Suprapubic skin (tissue), 4 donors: ENCODE data around the gene CADPS. TPM values are rescaled to one million over a fixed set of nuclear protein-coding genes. Genes with fewer than 3 reads are reported as not detected.

ENCODE experiments used
- DNase-seq, 2 donors: peaks; one replicate each; pipeline ENCODE4 v3.0.0-alpha.2; 2019; ENCODE audit warnings: low spot score in 2 of 2
- H3K27ac ChIP-seq: fragments of 200-600 bp; sonication (generic); one replicate; pipeline ENCODE4 v1.5.1; 2019
- H3K27me3 ChIP-seq: fragments of 200-600 bp; sonication (generic); one replicate; pipeline ENCODE4 v1.5.1; 2019
- H3K36me3 ChIP-seq: fragments of 200-600 bp; sonication (generic); one replicate; pipeline ENCODE4 v1.5.1; 2019
- H3K4me1 ChIP-seq: fragments of 200-600 bp; sonication (generic); one replicate; pipeline ENCODE4 v1.5.1; 2019
- H3K4me3 ChIP-seq: fragments of 200-600 bp; sonication (generic); one replicate; pipeline ENCODE4 v1.5.1; 2019; ENCODE audit warnings: mild to moderate bottlenecking
- H3K9me3 ChIP-seq: fragments of 200-600 bp; sonication (generic); one replicate; pipeline ENCODE4 v1.5.1; 2019
- CTCF ChIP-seq, 2 donors: fragments of 200-600 bp in 1 of 2; fragments of 450-650 bp in 1 of 2; sonication (generic) in 1 of 2; IDR thresholded peaks; one replicate each; pipeline ENCODE4 v1.5.1; 2016 to 2019; ENCODE audit warnings: antibody characterized with exemption in 2 of 2, mild to moderate bottlenecking in 1 of 2, moderate library complexity in 1 of 2
- EP300 ChIP-seq: sonication (generic); formaldehyde crosslinking; IDR thresholded peaks from one replicate; pipeline ENCODE4 v1.6.1; 2017; ENCODE audit warnings: antibody characterized with exemption
- POLR2A ChIP-seq, 2 donors: fragments of 450-650 bp; IDR thresholded peaks; one replicate each; pipeline ENCODE4 v1.6.1; 2017; ENCODE audit warnings: antibody characterized with exemption in 2 of 2, mild to moderate bottlenecking in 2 of 2, moderate library complexity in 2 of 2
- POLR2AphosphoS5 ChIP-seq, 3 donors: sonication (generic); formaldehyde crosslinking; IDR thresholded peaks; one replicate each; pipeline ENCODE4 v1.6.1; 2017; ENCODE audit warnings: antibody characterized with exemption in 3 of 3
- WGBS: methylation state at CpG from one replicate; pipeline ENCODE4 v1.1.5; 2018; 5-methylcytosine and 5-hydroxymethylcytosine counted together
- total RNA-seq, 4 donors: library from RNA; depleted of rRNA; stranded (reverse); fragments of >200 nt; gene quantifications; one replicate each; pipeline ENCODE4 v1.1.0, GENCODE V29; 2016

The CADPS gene
- total RNA-seq, 4 donors from 2014 or later: 0.57 to 3.8 (median 3.0) TPM

- Histone ChIP-seq H3K9me3 (no peaks in the 10 kb centered on the region), H3K4me3 (no peak overlapping the region), H3K36me3 (no peaks in the 10 kb centered on the region), H3K27ac (no peak overlapping the region), H3K4me1 (no peaks in the 10 kb centered on the region), H3K27me3 (no peaks in the 10 kb centered on the region)
- TF ChIP-seq POLR2AphosphoS5 (IDR thresholded peaks at IDR 0.05) (no peak), EP300 (no peak), CTCF (IDR thresholded peaks at IDR 0.05) (no peak), POLR2A (IDR thresholded peaks at IDR 0.05) (no peak)
- no peak for DNase-seq
- WGBS: 91% methylated on average over 2 of the region's 2 CpGs
Observed at GRCh38 chr3:62631488-62631887, 243.7 kb downstream of the CADPS start.

- no peaks in the 10 kb centered on the region for H3K36me3 ChIP-seq
- H3K27me3 ChIP-seq: no peaks in the 10 kb centered on the region
- H3K27ac ChIP-seq: no peak overlapping the region
- H3K9me3 ChIP-seq: no peaks in the 10 kb centered on the region
- no peak for DNase-seq
- H3K4me3 ChIP-seq: no peak overlapping the region
- no peaks in the 10 kb centered on the region for H3K4me1 ChIP-seq
- TF ChIP-seq POLR2A (IDR thresholded peaks at IDR 0.05) (no peak), POLR2AphosphoS5 (IDR thresholded peaks at IDR 0.05) (no peak), EP300 (no peak), CTCF (IDR thresholded peaks at IDR 0.05) (no peak)
Observed at GRCh38 chr3:62630664-62631063, 244.6 kb downstream of the CADPS start.

GRCh38 chr3:62625268-62625667, 249.9 kb downstream of the CADPS start:
- no peaks in the 10 kb centered on the region for H3K9me3 ChIP-seq
- TF ChIP-seq EP300: no peak
- TF ChIP-seq POLR2A (IDR thresholded peaks at IDR 0.05): no peak
- no peak for TF ChIP-seq CTCF (IDR thresholded peaks at IDR 0.05)
- no peak for TF ChIP-seq POLR2AphosphoS5 (IDR thresholded peaks at IDR 0.05)
- no peaks in the 10 kb centered on the region for H3K27me3 ChIP-seq
- no peak overlapping the region for H3K27ac ChIP-seq
- H3K4me3 ChIP-seq: no peak overlapping the region
- no peaks in the 10 kb centered on the region for H3K4me1 ChIP-seq
- 37% methylated on average over 6 of the region's 6 CpGs for WGBS
- DNase-seq: no peak
- H3K36me3 ChIP-seq: no peaks in the 10 kb centered on the region

GRCh38 chr3:62624185-62624584, 251.0 kb downstream of the CADPS start:
- H3K4me3 ChIP-seq: no peak overlapping the region
- no peaks in the 10 kb centered on the region for H3K27me3 ChIP-seq
- no peak for DNase-seq
- TF ChIP-seq EP300 (no peak), POLR2A (IDR thresholded peaks at IDR 0.05) (no peak), POLR2AphosphoS5 (IDR thresholded peaks at IDR 0.05) (no peak), CTCF (IDR thresholded peaks at IDR 0.05) (no peak)
- H3K4me1 ChIP-seq: no peaks in the 10 kb centered on the region
- no peaks in the 10 kb centered on the region for H3K9me3 ChIP-seq
- no peaks in the 10 kb centered on the region for H3K36me3 ChIP-seq
- no peak overlapping the region for H3K27ac ChIP-seq

- H3K27ac ChIP-seq: no peak overlapping the region
- WGBS: 49% methylated on average over 5 of the region's 5 CpGs
- TF ChIP-seq POLR2A (IDR thresholded peaks at IDR 0.05): no peak
- no peak for TF ChIP-seq EP300
- TF ChIP-seq CTCF (IDR thresholded peaks at IDR 0.05): peak; percentile 32 to 44
- no peak for TF ChIP-seq POLR2AphosphoS5 (IDR thresholded peaks at IDR 0.05)
- no peaks in the 10 kb centered on the region for H3K4me1 ChIP-seq
- H3K4me3 ChIP-seq: no peak overlapping the region
- no peaks in the 10 kb centered on the region for H3K36me3 ChIP-seq
- DNase-seq: no peak
- H3K9me3 ChIP-seq: no peaks in the 10 kb centered on the region
- no peaks in the 10 kb centered on the region for H3K27me3 ChIP-seq
Observed at GRCh38 chr3:62622553-62623174, 252.6 kb downstream of the CADPS start.
